IMR-90 (cell line): ENCODE measurements around the gene STK10. TPM values are rescaled to one million over a fixed set of nuclear protein-coding genes. Genes with fewer than 3 reads are reported as not detected.
A peak's percentile ranks its signal among the peaks of the same experiment; 100 is the strongest.

Experiments used
- ATAC-seq: fragments of 200-7000 bp; cut with Tn5 transposase; 2 replicates; pipeline ENCODE4 v1.9.1; 2020; ENCODE audit warnings: low read depth, mild to moderate bottlenecking, moderate library complexity
- BruUV-seq: library from RNA; stranded (reverse); fragments of 400-500 nt; replicated peaks from 2 replicates; lab custom pipeline; 2021; lab: Mats Ljungman, UMichigan
- CTCF ChIA-PET: fragments of 300-600 bp; formaldehyde crosslinking; extraction: SDS; loops from one replicate; lab custom pipeline; 2021; ENCODE audit warnings: antibody characterized with exemption; lab: Yijun Ruan, JAX
- POLR2A ChIA-PET: fragments of 300-600 bp; sonication (Branson Sonifier 250); formaldehyde crosslinking; loops from one replicate; lab custom pipeline; 2022; ENCODE audit warnings: antibody characterized with exemption; ENCODE audit not compliant: unreplicated experiment; lab: Charles Lee
- DNase-seq: peaks from one replicate; pipeline ENCODE4 v3.0.0; 2013
- H2AFZ ChIP-seq: replicated peaks from 2 replicates; pipeline ENCODE3; 2013; ENCODE audit warnings: low read length, mild to moderate bottlenecking; ENCODE audit not compliant: poor library complexity
- H2AK5ac ChIP-seq: 2 replicates; pipeline ENCODE4 v1.6.1; 2013; ENCODE audit warnings: low read depth, low read length, inconsistent platforms
- H2AK9ac ChIP-seq: replicated peaks from 2 replicates; pipeline ENCODE3; 2013; ENCODE audit warnings: mild to moderate bottlenecking, low read depth, low read length, moderate library complexity; ENCODE audit not compliant: poor library complexity
- H2BK120ac ChIP-seq: 2 replicates; pipeline ENCODE4 v1.6.1; 2013; ENCODE audit warnings: low read depth, low read length, inconsistent platforms
- H2BK15ac ChIP-seq: 3 replicates; pipeline ENCODE4 v1.6.1; 2013; ENCODE audit warnings: low read depth, low read length, inconsistent platforms
- H2BK20ac ChIP-seq: 2 replicates; pipeline ENCODE4 v1.6.1; 2013; ENCODE audit warnings: low read depth, mild to moderate bottlenecking, inconsistent platforms, low read length, moderate library complexity
- H2BK5ac ChIP-seq: 2 replicates; pipeline ENCODE4 v1.6.1; 2013; ENCODE audit warnings: mild to moderate bottlenecking, low read depth, low read length, inconsistent platforms; ENCODE audit not compliant: poor library complexity, severe bottlenecking
- H3K14ac ChIP-seq: replicated peaks from 2 replicates; pipeline ENCODE4 v1.6.1; 2013; ENCODE audit warnings: low read depth, low read length, inconsistent platforms
- H3K18ac ChIP-seq: 2 replicates; pipeline ENCODE4 v1.6.1; 2013; ENCODE audit warnings: low read depth, low read length, control low read depth
- H3K23ac ChIP-seq: 2 replicates; pipeline ENCODE4 v1.6.1; 2013; ENCODE audit warnings: low read depth, low read length, inconsistent platforms
- H3K27ac ChIP-seq: 2 replicates; pipeline ENCODE4 v1.5.1; 2013; ENCODE audit warnings: mild to moderate bottlenecking, control low read depth, low read length; ENCODE audit not compliant: insufficient read depth
- H3K27me3 ChIP-seq: 2 replicates; pipeline ENCODE4 v1.6.1; 2013; ENCODE audit warnings: low read length; ENCODE audit not compliant: control insufficient read depth, insufficient read depth
- H3K36me3 ChIP-seq: 2 replicates; pipeline ENCODE4 v1.6.1; 2013; ENCODE audit warnings: low read length, mixed read lengths; ENCODE audit not compliant: control insufficient read depth, insufficient read depth
- H3K4ac ChIP-seq: 2 replicates; pipeline ENCODE4 v1.6.1; 2013; ENCODE audit warnings: low read depth, low read length, inconsistent platforms
- H3K4me1 ChIP-seq: 2 replicates; pipeline ENCODE4 v1.6.1; 2013; ENCODE audit warnings: low read length, mixed read lengths; ENCODE audit not compliant: control insufficient read depth, insufficient read depth
- H3K4me2 ChIP-seq: 2 replicates; pipeline ENCODE4 v1.6.1; 2013; ENCODE audit warnings: low read depth, mild to moderate bottlenecking, control low read depth, low read length, moderate library complexity
- H3K4me3 ChIP-seq: 2 replicates; pipeline ENCODE4 v1.5.1; 2013; ENCODE audit warnings: low read depth, mild to moderate bottlenecking, control low read depth, low read length, moderate library complexity; ENCODE audit not compliant: insufficient read depth
- H3K56ac ChIP-seq: 2 replicates; pipeline ENCODE4 v1.6.1; 2013; ENCODE audit warnings: low read length, inconsistent platforms; ENCODE audit not compliant: insufficient read depth; ENCODE audit errors: extremely low read depth
- H3K79me1 ChIP-seq, 2 experiments: 2 replicates each; pipeline ENCODE4 v1.6.1; 2013; ENCODE audit warnings: low read length in 2 of 2, inconsistent platforms in 1 of 2, low read depth in 1 of 2
- H3K9ac ChIP-seq: 2 replicates; pipeline ENCODE4 v1.6.1; 2013; ENCODE audit warnings: low read depth, low read length, control low read depth
- H3K9me1 ChIP-seq: 2 replicates; pipeline ENCODE4 v1.6.1; 2013; ENCODE audit warnings: low read length, inconsistent platforms; ENCODE audit not compliant: insufficient read depth
- H3K9me3 ChIP-seq: 2 replicates; pipeline ENCODE4 v1.6.1; 2013; ENCODE audit warnings: low read length; ENCODE audit not compliant: control insufficient read depth, insufficient read depth
- H4K20me1 ChIP-seq: 2 replicates; pipeline ENCODE4 v1.6.1; 2013; ENCODE audit warnings: low read length, inconsistent platforms; ENCODE audit not compliant: insufficient read depth
- H4K5ac ChIP-seq: 2 replicates; pipeline ENCODE4 v1.6.1; 2013; ENCODE audit warnings: mild to moderate bottlenecking, low read depth, low read length, control low read depth
- H4K8ac ChIP-seq, 2 experiments: 2 replicates each; pipeline ENCODE4 v1.6.1; 2013; ENCODE audit warnings: low read depth in 2 of 2, low read length in 2 of 2, control low read depth in 1 of 2, inconsistent platforms in 1 of 2
- H4K91ac ChIP-seq: 2 replicates; pipeline ENCODE4 v1.6.1; 2013; ENCODE audit warnings: low read depth, low read length, inconsistent platforms; ENCODE audit not compliant: insufficient read depth
- MAZ ChIP-seq: IDR thresholded peaks from 2 replicates; pipeline ENCODE4 v1.6.1; 2012; ENCODE audit warnings: low read depth, mild to moderate bottlenecking, low read length, improper control_type of control experiment, moderate library complexity, borderline replicate concordance
- RAD21 ChIP-seq: IDR thresholded peaks from 2 replicates; pipeline ENCODE4 v1.6.1; 2012; ENCODE audit warnings: low read length, improper control_type of control experiment
- WGBS, 2 experiments: methylation state at CpG; one replicate each; pipeline versions ENCODE4 v1.1.5 to v1.1.7; 2013; ENCODE audit warnings: missing lambda C conversion rate in 2 of 2; ENCODE audit not compliant: insufficient read length in 1 of 2; ENCODE audit errors: extremely low coverage in 2 of 2; 5-methylcytosine and 5-hydroxymethylcytosine counted together
- dilution Hi-C: fragments of 300-500 bp; cut with HindIII; formaldehyde crosslinking; loops from one replicate; pipeline ENCODE4 v1.14.3; 2018; ENCODE audit warnings: low sequenced_read_pairs; ENCODE audit not compliant: unreplicated experiment
- in situ Hi-C: fragments of 300-500 bp; cut with MboI; formaldehyde crosslinking; loops from 3 replicates; pipeline ENCODE4 v1.14.3; 2019; ENCODE audit warnings: low sequenced_read_pairs, inconsistent platforms, mixed read lengths
- intact Hi-C: fragments of 100-400 bp; cut with micrococcal nuclease; formaldehyde crosslinking; loops from 2 replicates; pipeline ENCODE4 v1.10.0; 2022
- polyA plus RNA-seq, 3 experiments: library from polyadenylated mRNA; depleted of rRNA; stranded (reverse); fragments of >200 nt; gene quantifications; 2 replicates each; pipeline ENCODE4 v1.2.3, GENCODE V29; 2012; ENCODE audit warnings: low replicate concordance in 1 of 3
- total RNA-seq: library from RNA; depleted of rRNA; stranded (reverse); fragments of >200 nt; gene quantifications from 2 replicates; pipeline ENCODE4 v1.2.3, GENCODE V29; 2012
- TF ChIP-seq, protein P1 (sequence below): conservative IDR thresholded peaks from 2 replicates; pipeline ENCODE4 v1.5.1; 2012; ENCODE audit warnings: mild to moderate bottlenecking, low read depth, low read length, improper control_type of control experiment

The STK10 gene
- total and polyA plus RNA-seq, 2 of the 4 experiments (the other 2 are of a cell fraction): 15.4 to 18.5 TPM

DNA sequence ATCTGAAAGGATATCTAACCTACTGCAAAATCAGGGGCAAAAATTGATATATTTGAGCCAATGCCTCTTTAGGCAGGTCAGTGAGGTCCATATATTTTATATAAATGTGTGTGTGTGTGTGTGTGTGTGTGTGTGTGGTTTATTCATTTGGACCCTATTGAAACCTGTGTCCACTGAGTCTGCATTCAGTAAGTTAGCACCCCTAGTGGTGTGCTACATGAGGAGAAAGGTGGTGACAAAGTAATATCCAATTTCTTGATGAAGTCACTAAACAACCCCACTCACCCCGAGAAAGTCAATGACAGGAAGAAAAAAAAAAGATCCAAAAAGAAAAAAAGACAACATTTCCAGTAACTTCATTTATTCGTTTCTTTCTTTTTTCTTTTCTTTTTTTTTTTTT lies 185.7 kb downstream of the STK10 start:
- Histone ChIP-seq H3K36me3 (no peaks in the 10 kb centered on the region), H4K20me1 (peaks cover 86% of the 10 kb centered on the region), H3K27ac (no peak overlapping the region), H4K8ac (no peak overlapping the region), H3K9me3 (no peaks in the 10 kb centered on the region), H3K4me1 (peaks cover 5% of the 10 kb centered on the region), H3K79me1 (peaks cover 7 to 72% of the 10 kb centered on the region in 2 experiments), H3K14ac (no peak overlapping the region), H3K56ac (no peak overlapping the region), H3K23ac (no peak overlapping the region; the same call in 1 of the 2 replicates), H3K4me2 (no peak overlapping the region), H2BK20ac (no peak overlapping the region), H3K18ac (no peak overlapping the region), H3K9me1 (peaks cover 15% of the 10 kb centered on the region), H2AFZ (no peak overlapping the region), H2BK120ac (no peak overlapping the region), H4K91ac (no peak overlapping the region), H3K4ac (no peak overlapping the region), H3K9ac (no peak overlapping the region), H4K5ac (no peak overlapping the region), H2AK5ac (no peak overlapping the region), H3K27me3 (no peaks in the 10 kb centered on the region), H3K4me3 (no peak overlapping the region), H2AK9ac (no peak overlapping the region), H2BK15ac (no peak overlapping the region), H2BK5ac (no peak overlapping the region)
- TF ChIP-seq, protein P1, sequence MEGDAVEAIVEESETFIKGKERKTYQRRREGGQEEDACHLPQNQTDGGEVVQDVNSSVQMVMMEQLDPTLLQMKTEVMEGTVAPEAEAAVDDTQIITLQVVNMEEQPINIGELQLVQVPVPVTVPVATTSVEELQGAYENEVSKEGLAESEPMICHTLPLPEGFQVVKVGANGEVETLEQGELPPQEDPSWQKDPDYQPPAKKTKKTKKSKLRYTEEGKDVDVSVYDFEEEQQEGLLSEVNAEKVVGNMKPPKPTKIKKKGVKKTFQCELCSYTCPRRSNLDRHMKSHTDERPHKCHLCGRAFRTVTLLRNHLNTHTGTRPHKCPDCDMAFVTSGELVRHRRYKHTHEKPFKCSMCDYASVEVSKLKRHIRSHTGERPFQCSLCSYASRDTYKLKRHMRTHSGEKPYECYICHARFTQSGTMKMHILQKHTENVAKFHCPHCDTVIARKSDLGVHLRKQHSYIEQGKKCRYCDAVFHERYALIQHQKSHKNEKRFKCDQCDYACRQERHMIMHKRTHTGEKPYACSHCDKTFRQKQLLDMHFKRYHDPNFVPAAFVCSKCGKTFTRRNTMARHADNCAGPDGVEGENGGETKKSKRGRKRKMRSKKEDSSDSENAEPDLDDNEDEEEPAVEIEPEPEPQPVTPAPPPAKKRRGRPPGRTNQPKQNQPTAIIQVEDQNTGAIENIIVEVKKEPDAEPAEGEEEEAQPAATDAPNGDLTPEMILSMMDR: peak; percentile 42
- peak; percentile 18; the same call in 1 of the 2 replicates for TF ChIP-seq RAD21
- TF ChIP-seq MAZ: no peak
- ATAC-seq (no peak), DNase-seq (no peak)
- intact Hi-C loops (loop anchor here (2.0 kb wide), 1 partner anchor 18 kb away; no protein-coding TSS in a partner anchor), in situ Hi-C loops (no loop called here), dilution Hi-C loops (no loop called here)
- BruUV-seq: no TSS peak
- no CpG with 5 or more reads among the region's 2 CpGs for WGBS, 2 experiments
- ChIA-PET POLR2A (no interaction called here), CTCF (interaction anchor here (0.7 kb wide), 1 partner anchor 18 kb away, joined by 4 read pairs; no protein-coding TSS in a partner anchor)
